NK-92 (cell line): ENCODE measurements around the gene NCAM1.

Source experiments
- DNase-seq: peaks from one replicate; lab custom pipeline; 2025; ENCODE audit not compliant: unreplicated experiment; lab: John Stamatoyannopoulos, UW

The NCAM1 gene

GRCh38 chr11:113197446-113197845, 236.2 kb downstream of the NCAM1 start:
- DNase-seq: no peak

GRCh38 chr11:113198972-113199661, 237.9 kb downstream of the NCAM1 start:
- DNase-seq: no peak

- no peak for DNase-seq
These were observed 238.6 kb downstream of the NCAM1 start for GRCh38 chr11:113199866-113200265.

GRCh38 chr11:113201054-113201818, 240.0 kb downstream of the NCAM1 start:
- DNase-seq: no peak

GRCh38 chr11:113202431-113202830, 241.2 kb downstream of the NCAM1 start:
- DNase-seq: no peak

GRCh38 chr11:113203141-113203753, 242.0 kb downstream of the NCAM1 start:
- DNase-seq: no peak

- no peak for DNase-seq
These were observed 243.1 kb downstream of the NCAM1 start for GRCh38 chr11:113204280-113204679.

GRCh38 chr11:113213549-113213948, 252.3 kb downstream of the NCAM1 start:
- no peak for DNase-seq

GRCh38 chr11:113222241-113222640, 261.0 kb downstream of the NCAM1 start:
- no peak for DNase-seq

GRCh38 chr11:113234888-113235287, 273.7 kb downstream of the NCAM1 start:
- DNase-seq: no peak

GRCh38 chr11:113237261-113237660, 276.0 kb downstream of the NCAM1 start:
- no peak for DNase-seq

GRCh38 chr11:113238721-113239120, 277.5 kb downstream of the NCAM1 start:
- DNase-seq: no peak

- no peak for DNase-seq
These were observed 279.2 kb downstream of the NCAM1 start for GRCh38 chr11:113240389-113240788.

- no peak for DNase-seq
These were observed 279.8 kb downstream of the NCAM1 start for GRCh38 chr11:113240790-113241635.

GRCh38 chr11:113241636-113242054, 280.4 kb downstream of the NCAM1 start:
- no peak for DNase-seq

- DNase-seq: no peak
These were observed 280.8 kb downstream of the NCAM1 start for GRCh38 chr11:113242060-113242459.

- no peak for DNase-seq
These were observed 281.7 kb downstream of the NCAM1 start for GRCh38 chr11:113242767-113243397.

- no peak for DNase-seq
These were observed 282.5 kb downstream of the NCAM1 start for GRCh38 chr11:113243696-113244095.

- no peak for DNase-seq
These were observed 284.0 kb downstream of the NCAM1 start for GRCh38 chr11:113245216-113245615.

- no peak for DNase-seq
These were observed 286.0 kb downstream of the NCAM1 start for GRCh38 chr11:113247221-113247620.

GRCh38 chr11:113247966-113248365, 286.7 kb downstream of the NCAM1 start:
- no peak for DNase-seq
